NCI-H2227 treated with DMSO at 0.1 percent for 48 hours (cell line): ENCODE measurements around the gene FEN1.

ENCODE experiments used
- DNase-seq: peaks from one replicate; lab custom pipeline; 2025; lab: John Stamatoyannopoulos, UW

FEN1 gene

DNA sequence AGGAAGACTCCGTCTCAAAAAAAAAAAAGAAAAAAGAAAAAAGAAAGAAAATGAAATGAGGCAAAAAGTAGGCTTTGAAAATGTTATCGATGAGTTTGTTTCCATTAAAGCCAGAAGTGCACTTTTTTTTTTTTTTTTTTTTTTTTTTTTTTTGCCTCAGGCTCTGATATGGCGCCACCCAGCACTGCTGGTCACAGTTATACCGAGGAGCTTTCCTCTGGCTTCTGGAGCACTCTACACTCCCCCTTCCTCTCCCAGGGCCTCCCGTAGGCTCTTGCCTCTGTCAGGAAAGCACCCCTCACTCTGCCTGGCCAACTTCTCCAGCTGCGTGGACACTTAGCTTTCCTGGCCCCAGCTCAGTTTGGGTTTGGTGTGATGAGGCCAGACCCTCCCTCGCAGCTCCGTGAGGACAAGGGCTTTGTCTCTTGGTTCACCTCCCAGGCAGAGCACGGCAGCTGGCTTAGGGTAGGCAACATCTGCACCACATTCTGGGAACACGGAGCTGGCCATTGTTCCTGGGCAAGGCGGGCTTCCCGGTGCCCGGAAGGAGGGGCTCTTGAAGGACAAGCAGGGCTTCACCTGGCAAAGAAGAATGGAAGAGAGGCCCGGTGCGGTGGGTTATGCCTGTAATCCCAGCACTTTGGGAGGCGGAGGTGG lies 52.3 kb downstream of the FEN1 start:
- no peak for DNase-seq

DNA sequence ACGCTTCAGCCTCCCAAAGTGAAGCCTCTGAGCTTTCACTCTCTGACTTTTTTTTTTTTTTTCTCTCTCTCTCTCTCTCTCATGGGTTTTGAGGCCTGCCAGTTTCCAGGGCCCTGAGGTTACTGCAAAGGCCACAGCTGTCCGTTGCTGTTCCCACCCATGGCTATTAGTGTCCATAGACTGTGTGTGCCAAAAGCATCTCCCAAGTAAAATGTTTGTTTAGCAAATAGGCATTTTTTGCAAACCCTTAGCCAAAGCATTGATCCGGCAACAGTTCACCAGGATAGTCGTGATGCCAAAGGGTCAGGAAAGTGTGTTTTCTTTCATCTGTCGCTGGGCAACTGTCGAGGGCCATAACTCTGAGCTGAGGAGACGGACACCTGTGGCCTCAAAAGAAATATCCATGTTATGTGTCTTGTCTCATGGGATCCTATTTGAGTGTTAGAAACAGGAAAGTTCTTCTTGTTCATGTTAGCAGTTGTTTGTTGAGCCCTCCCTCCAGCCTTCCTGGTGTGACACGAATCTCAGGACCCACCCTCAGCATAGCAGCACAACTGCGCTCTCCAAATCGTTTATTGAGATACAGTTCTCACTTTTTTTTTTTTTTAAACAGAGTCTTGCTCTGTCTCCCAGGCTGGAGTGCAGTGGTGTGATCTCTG lies 53.8 kb downstream of the FEN1 start:
- no peak for DNase-seq
